Choroid plexus epithelial cell (primary cell): ENCODE results near the gene PVR.

ENCODE experiments used
- DNase-seq: peaks from one replicate; pipeline ENCODE4 v3.0.0-alpha.2; 2010; ENCODE audit warnings: low read depth
- H3K4me3 ChIP-seq: 2 replicates; pipeline ENCODE4 v1.5.1; 2011; ENCODE audit warnings: low read depth, mild to moderate bottlenecking, control low read depth, low read length, moderate library complexity
- CTCF ChIP-seq: conservative IDR thresholded peaks from 2 replicates; pipeline ENCODE4 v1.5.1; 2011; ENCODE audit warnings: low read depth, mild to moderate bottlenecking, control low read depth, inconsistent platforms, low read length, moderate library complexity

Gene PVR

GRCh38 chr19:44653977-44654774, 10.5 kb downstream of the PVR start:
- H3K4me3 ChIP-seq: no peak overlapping the region
- peak; percentile 63 for DNase-seq
- TF ChIP-seq CTCF: peak; percentile 63

GRCh38 chr19:44657211-44657921, 13.7 kb downstream of the PVR start:
- TF ChIP-seq CTCF: peak; percentile 92
- H3K4me3 ChIP-seq: no peak overlapping the region
- peak; percentile 77 for DNase-seq

DNA sequence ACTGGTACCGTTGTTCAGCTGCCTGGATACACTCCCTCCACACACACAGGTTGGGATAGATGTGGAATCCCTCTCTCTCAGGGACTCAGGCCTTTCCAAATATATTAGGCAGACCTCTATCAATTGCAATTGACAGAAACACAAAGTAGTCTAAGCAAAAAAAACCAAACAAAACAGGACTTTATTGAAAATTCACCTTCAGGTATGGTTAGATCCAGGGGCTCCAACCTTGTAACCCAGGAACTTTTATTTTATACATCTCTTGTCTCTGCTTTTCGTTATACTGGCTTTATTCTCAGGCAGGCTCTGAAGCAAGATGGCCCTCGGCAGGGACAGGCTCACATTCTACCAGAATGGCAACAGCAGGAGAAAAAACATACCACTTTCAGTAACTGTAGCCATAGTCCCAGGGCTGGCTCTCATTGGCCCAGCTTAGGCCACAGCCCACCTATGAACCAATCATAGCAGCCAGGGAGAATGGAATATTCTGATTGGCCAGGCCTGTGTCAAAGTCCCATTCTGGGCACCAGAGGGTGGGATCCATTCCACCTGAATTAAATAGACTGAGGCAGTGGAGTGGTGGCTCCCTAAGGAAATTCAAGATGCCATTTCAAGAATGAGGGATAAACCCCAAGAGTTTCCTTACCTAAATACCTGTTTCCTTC, 14.5 kb downstream of the PVR start:
- no peak for TF ChIP-seq CTCF

GRCh38 chr19:44660081-44660480, 16.4 kb downstream of the PVR start:
- H3K4me3 ChIP-seq: no peak overlapping the region
- TF ChIP-seq CTCF: no peak
- DNase-seq: no peak

More for the DNA sequence above, 14.5 kb downstream of the PVR start:
- DNase-seq: peak; percentile 22
- no peak overlapping the region for H3K4me3 ChIP-seq

DNA sequence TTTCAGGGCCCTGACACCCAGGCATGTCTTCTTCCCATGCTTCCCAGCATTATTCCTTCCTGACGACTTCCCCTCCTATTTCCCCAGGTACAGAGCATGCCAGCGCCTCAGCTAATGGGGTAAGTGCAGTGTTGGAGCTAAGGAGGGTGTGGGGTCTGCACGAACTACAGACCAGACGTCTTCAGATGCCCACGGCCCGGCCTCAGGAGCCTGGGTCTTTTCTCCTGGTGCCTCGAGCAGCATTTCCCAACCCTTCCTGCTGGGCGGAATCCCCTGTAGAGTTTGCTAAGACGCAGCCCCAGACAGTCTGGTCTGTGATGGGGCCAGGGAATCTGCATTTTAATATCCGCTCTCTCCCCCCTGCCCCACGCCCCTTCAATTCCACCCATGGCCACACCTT, 17.5 kb downstream of the PVR start:
- H3K4me3 ChIP-seq: no peak overlapping the region
- no peak for TF ChIP-seq CTCF
- no peak for DNase-seq

- no peak for TF ChIP-seq CTCF
- no peak overlapping the region for H3K4me3 ChIP-seq
- no peak for DNase-seq
Observed at GRCh38 chr19:44661904-44662303, 18.2 kb downstream of the PVR start.
